Keratinocyte (primary cell): ENCODE data around the gene FAIM2. TPM values are rescaled to one million over a fixed set of nuclear protein-coding genes. Genes with fewer than 3 reads are reported as not detected.

Experiments
- DNase-seq: peaks from one replicate; pipeline ENCODE4 v3.0.0-alpha.2; 2011; ENCODE audit warnings: low read depth, missing footprints, low spot score
- FAIRE-seq: peaks from 2 replicates; lab custom pipeline; 2011; peaks lifted over from hg19 to GRCh38; lab: Jason Lieb, UNC
- H2AFZ ChIP-seq: 2 replicates; pipeline ENCODE4 v1.6.0; 2012; ENCODE audit warnings: low read length, control low read depth, inconsistent platforms; ENCODE audit not compliant: control insufficient read depth
- H3K27ac ChIP-seq: 2 replicates; pipeline ENCODE4 v1.5.1; 2011; ENCODE audit warnings: low read length; ENCODE audit not compliant: control insufficient read depth, insufficient read depth
- H3K27me3 ChIP-seq: 3 replicates; pipeline ENCODE4 v1.6.0; 2011; ENCODE audit warnings: low read length; ENCODE audit not compliant: control insufficient read depth, insufficient read depth; ENCODE audit errors: extremely low read depth
- H3K36me3 ChIP-seq, 2 experiments: 2 replicates in 1 of 2; 3 replicates in 1 of 2; pipeline ENCODE4 v1.5.1; 2011; ENCODE audit warnings: low read length in 2 of 2, mild to moderate bottlenecking in 1 of 2; ENCODE audit not compliant: control insufficient read depth in 2 of 2, insufficient read depth in 2 of 2; ENCODE audit errors: extremely low read depth in 1 of 2
- H3K4me1 ChIP-seq: 3 replicates; pipeline ENCODE4 v1.5.1; 2011; ENCODE audit warnings: low read length; ENCODE audit not compliant: control insufficient read depth, insufficient read depth; ENCODE audit errors: extremely low read depth
- H3K4me2 ChIP-seq: 3 replicates; pipeline ENCODE4 v1.6.0; 2011; ENCODE audit warnings: low read depth, low read length; ENCODE audit not compliant: control insufficient read depth, insufficient read depth; ENCODE audit errors: extremely low read depth
- H3K4me3 ChIP-seq, 3 experiments: fragments of 200-600 bp in 1 of 3; sonication (generic) in 1 of 3; 2 replicates in 2 of 3; 3 replicates in 1 of 3; pipeline ENCODE4 v1.5.1; 2011 to 2016; ENCODE audit warnings: low read length in 3 of 3, mild to moderate bottlenecking in 3 of 3, control low read depth in 2 of 3, inconsistent platforms in 1 of 3, low read depth in 1 of 3, mixed read lengths in 1 of 3, mixed run types in 1 of 3, moderate library complexity in 1 of 3; ENCODE audit not compliant: control insufficient read depth in 2 of 3, insufficient read depth in 2 of 3; ENCODE audit errors: extremely low read depth in 1 of 3
- H3K79me2 ChIP-seq: 2 replicates; pipeline ENCODE4 v1.6.0; 2012; ENCODE audit warnings: low read length; ENCODE audit not compliant: control insufficient read depth, insufficient read depth
- H3K9ac ChIP-seq: 3 replicates; pipeline ENCODE4 v1.6.0; 2011; ENCODE audit warnings: low read length; ENCODE audit not compliant: control insufficient read depth, insufficient read depth; ENCODE audit errors: extremely low read depth
- H3K9me1 ChIP-seq: 3 replicates; pipeline ENCODE4 v1.6.0; 2011; ENCODE audit warnings: low read length; ENCODE audit not compliant: control insufficient read depth, insufficient read depth; ENCODE audit errors: extremely low read depth
- H3K9me3 ChIP-seq: 2 replicates; pipeline ENCODE4 v1.5.1; 2012; ENCODE audit warnings: low read depth, low read length; ENCODE audit not compliant: control insufficient read depth
- H4K20me1 ChIP-seq: 3 replicates; pipeline ENCODE4 v1.6.0; 2011; ENCODE audit warnings: low read length; ENCODE audit not compliant: control insufficient read depth, insufficient read depth; ENCODE audit errors: extremely low read depth
- CTCF ChIP-seq, 3 experiments: IDR thresholded peaks in 1 of 3; conservative IDR thresholded peaks in 1 of 3; optimal IDR thresholded peaks in 1 of 3; 2 replicates in 2 of 3; 3 replicates in 1 of 3; pipeline versions ENCODE3 to v1.5.1; 2011; ENCODE audit warnings: low read length in 3 of 3, mild to moderate bottlenecking in 3 of 3, moderate library complexity in 2 of 3, control low read depth in 1 of 3, inconsistent platforms in 1 of 3; ENCODE audit not compliant: insufficient read depth in 2 of 3; ENCODE audit errors: extremely low read depth in 1 of 3
- EZH2 ChIP-seq: IDR thresholded peaks from one replicate; pipeline ENCODE4 v1.6.1; 2012; ENCODE audit warnings: inconsistent platforms, mild to moderate bottlenecking, low read length, moderate library complexity
- dilution Hi-C: fragments of 300-500 bp; cut with MboI; formaldehyde crosslinking; loops from one replicate; pipeline ENCODE4 v1.7.0; 2020; ENCODE audit warnings: low sequenced_read_pairs; ENCODE audit not compliant: extremely low pct_ligation_motif_present
- polyA plus RNA-seq, 5 experiments: library from polyadenylated mRNA; depleted of rRNA in 3 of 5; stranded (reverse) in 3 of 5; stranded (forward) in 1 of 5; unstranded in 1 of 5; fragments of >200 nt; gene quantifications; 1 replicate in 1 of 5; 2 replicates in 3 of 5; 3 replicates in 1 of 5; pipeline versions ENCODE4 v1.2.1 to v1.2.3, GENCODE V29; 2011 to 2012; ENCODE audit warnings: missing spikeins in 2 of 5, low read depth in 1 of 5, low replicate concordance in 1 of 5

Gene FAIM2
- polyA plus RNA-seq, 1 donor (not counting 4 experiments of a cell fraction or from before 2014, with no cell fraction given), result not detected

- Histone ChIP-seq H3K79me2 (no peaks in the 10 kb centered on the region), H2AFZ (peak overlapping the region; percentile 57), H3K4me2 (peak overlapping the region; percentile 36), H3K27ac (no peak overlapping the region), H3K36me3 (no peaks in the 10 kb centered on the region), H3K4me1 (peaks cover 20% of the 10 kb centered on the region), H3K9me3 (no peaks in the 10 kb centered on the region), H3K4me3 (no peak overlapping the region), H3K27me3 (no peaks in the 10 kb centered on the region), H3K9ac (no peak overlapping the region), H3K9me1 (no peaks in the 10 kb centered on the region), H4K20me1 (no peaks in the 10 kb centered on the region)
- TF ChIP-seq EZH2, result no peak
- dilution Hi-C loops, result no loop called here
- FAIRE-seq (peak; percentile 80), DNase-seq (no peak)
These were observed 39.4 kb upstream of the FAIM2 start for GRCh38 chr12:49942921-49943624.

GRCh38 chr12:49942512-49942893 is 38.8 kb upstream of the FAIM2 start:
- Histone ChIP-seq H3K9me1 (no peaks in the 10 kb centered on the region), H4K20me1 (no peaks in the 10 kb centered on the region), H2AFZ (no peak overlapping the region), H3K36me3 (no peaks in the 10 kb centered on the region), H3K4me2 (no peak overlapping the region), H3K9me3 (no peaks in the 10 kb centered on the region), H3K9ac (no peak overlapping the region), H3K79me2 (no peaks in the 10 kb centered on the region), H3K27me3 (no peaks in the 10 kb centered on the region), H3K4me3 (no peak overlapping the region), H3K4me1 (peaks cover 26% of the 10 kb centered on the region), H3K27ac (no peak overlapping the region)
- DNase-seq (no peak), FAIRE-seq (no peak)
- dilution Hi-C loops, result no loop called here
- TF ChIP-seq EZH2 (no peak), CTCF (optimal IDR thresholded peaks at IDR 0.05 in 1 of 3, IDR thresholded peaks at IDR 0.05 in 1 of 3, conservative IDR thresholded peaks at IDR 0.05 in 1 of 3; ENCODE audit: extremely low read depth in 1 of 3, insufficient read depth in 2 of 3, low read length in 3 of 3) (no peak)
